Bronchial epithelial cell (primary cell): Measurements from ENCODE around the gene CATSPER1. TPM values are rescaled to one million over a fixed set of nuclear protein-coding genes. Genes with fewer than 3 reads are reported as not detected.
A peak's percentile ranks its signal among the peaks of the same experiment; 100 is the strongest.

ENCODE experiments used
- DNase-seq: peaks from one replicate; pipeline ENCODE4 v3.0.0-alpha.2; 2010; ENCODE audit warnings: low read depth
- FAIRE-seq: peaks from 2 replicates; lab custom pipeline; 2011; peaks lifted over from hg19 to GRCh38; lab: Jason Lieb, UNC
- H3K27me3 ChIP-seq: 2 replicates; pipeline ENCODE4 v1.5.1; 2011; ENCODE audit warnings: low read length; ENCODE audit not compliant: control insufficient read depth, insufficient read depth
- H3K36me3 ChIP-seq: 2 replicates; pipeline ENCODE4 v1.5.1; 2011; ENCODE audit warnings: low read length; ENCODE audit not compliant: control insufficient read depth, insufficient read depth
- H3K4me3 ChIP-seq: 2 replicates; pipeline ENCODE4 v1.5.1; 2011; ENCODE audit warnings: mild to moderate bottlenecking, low read depth, low read length, control low read depth
- total RNA-seq: library from RNA; depleted of rRNA; stranded (reverse); fragments of >200 nt; gene quantifications from 2 replicates; pipeline ENCODE4 v1.2.1, GENCODE V29; 2014
- TF ChIP-seq, protein P1 (sequence below): IDR thresholded peaks from 2 replicates; pipeline ENCODE4 v1.5.1; 2011; ENCODE audit warnings: mild to moderate bottlenecking, moderate library complexity, low read length, control low read depth, inconsistent platforms; ENCODE audit not compliant: insufficient read depth, severe bottlenecking

CATSPER1 gene
- total RNA-seq, 1 donor from 2014 or later: 0.26 TPM

DNA sequence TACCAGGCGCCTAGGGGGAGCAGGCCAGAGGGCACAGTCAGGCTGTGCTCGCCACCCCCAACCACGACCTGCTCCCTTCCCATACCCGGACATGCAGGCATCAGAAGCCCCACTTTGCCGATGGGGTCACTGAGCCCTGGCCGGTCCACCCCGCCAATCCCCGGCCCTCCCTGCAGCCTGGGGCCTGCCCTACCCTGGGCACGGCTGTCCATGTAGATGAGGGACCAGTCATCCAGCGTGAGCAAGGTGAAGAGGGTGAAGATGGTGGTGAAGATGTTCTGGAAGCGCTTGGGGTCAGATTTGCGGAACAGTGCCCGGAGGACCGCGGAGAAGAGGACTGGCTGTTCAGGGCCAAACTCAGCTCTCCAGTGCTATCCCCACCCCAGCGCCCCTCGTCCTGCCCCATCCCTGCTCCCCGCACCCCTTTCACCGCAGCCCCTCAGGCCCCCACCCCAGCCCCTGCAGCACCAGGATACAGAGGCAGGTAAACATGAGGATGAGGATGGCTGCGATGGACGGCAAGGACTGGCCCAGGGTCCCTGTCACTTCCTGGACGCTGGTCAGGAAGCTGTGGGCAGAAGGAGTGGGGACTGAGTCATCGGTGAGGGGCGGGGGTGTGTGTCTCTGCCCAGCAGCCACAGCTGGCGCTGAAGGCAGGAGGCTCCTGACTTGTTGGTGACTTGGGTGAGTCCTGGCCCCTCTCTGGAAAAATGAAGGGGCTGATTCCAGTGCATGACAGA is 5.5 kb downstream of the CATSPER1 start:
- no peak for FAIRE-seq
- Histone ChIP-seq H3K4me3 (no peak overlapping the region), H3K27me3 (no peaks in the 10 kb centered on the region), H3K36me3 (no peaks in the 10 kb centered on the region)
- TF ChIP-seq, protein P1, sequence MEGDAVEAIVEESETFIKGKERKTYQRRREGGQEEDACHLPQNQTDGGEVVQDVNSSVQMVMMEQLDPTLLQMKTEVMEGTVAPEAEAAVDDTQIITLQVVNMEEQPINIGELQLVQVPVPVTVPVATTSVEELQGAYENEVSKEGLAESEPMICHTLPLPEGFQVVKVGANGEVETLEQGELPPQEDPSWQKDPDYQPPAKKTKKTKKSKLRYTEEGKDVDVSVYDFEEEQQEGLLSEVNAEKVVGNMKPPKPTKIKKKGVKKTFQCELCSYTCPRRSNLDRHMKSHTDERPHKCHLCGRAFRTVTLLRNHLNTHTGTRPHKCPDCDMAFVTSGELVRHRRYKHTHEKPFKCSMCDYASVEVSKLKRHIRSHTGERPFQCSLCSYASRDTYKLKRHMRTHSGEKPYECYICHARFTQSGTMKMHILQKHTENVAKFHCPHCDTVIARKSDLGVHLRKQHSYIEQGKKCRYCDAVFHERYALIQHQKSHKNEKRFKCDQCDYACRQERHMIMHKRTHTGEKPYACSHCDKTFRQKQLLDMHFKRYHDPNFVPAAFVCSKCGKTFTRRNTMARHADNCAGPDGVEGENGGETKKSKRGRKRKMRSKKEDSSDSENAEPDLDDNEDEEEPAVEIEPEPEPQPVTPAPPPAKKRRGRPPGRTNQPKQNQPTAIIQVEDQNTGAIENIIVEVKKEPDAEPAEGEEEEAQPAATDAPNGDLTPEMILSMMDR: no peak
- DNase-seq: peak; percentile 67

DNA sequence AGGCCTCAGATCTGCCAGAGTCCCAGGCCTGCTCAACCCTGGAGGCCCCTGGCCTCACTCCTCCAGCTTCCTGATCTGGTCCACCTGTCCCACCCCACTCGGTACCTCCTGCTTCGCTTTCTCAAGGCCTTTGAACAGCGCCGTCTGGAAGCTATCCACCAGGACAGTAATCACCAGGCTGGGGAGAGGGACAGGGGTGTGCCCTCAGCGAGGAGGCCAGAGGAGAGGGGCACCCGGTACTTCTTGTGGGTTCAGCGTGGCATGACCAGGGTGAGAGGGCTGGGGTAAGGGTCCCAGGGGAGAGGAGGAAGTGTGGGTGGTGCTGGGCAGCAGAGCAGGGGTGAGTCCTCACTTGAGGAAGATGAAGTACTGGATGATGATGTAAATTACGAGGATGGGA is 6.1 kb downstream of the CATSPER1 start:
- FAIRE-seq (no peak), DNase-seq (no peak)
- TF ChIP-seq, protein P1: no peak
- Histone ChIP-seq H3K27me3 (no peaks in the 10 kb centered on the region), H3K4me3 (no peak overlapping the region), H3K36me3 (no peaks in the 10 kb centered on the region)

GRCh38 chr11:66017321-66017720 is 9.0 kb downstream of the CATSPER1 start:
- Histone ChIP-seq H3K36me3 (no peaks in the 10 kb centered on the region), H3K27me3 (no peaks in the 10 kb centered on the region), H3K4me3 (no peak overlapping the region)
- TF ChIP-seq, protein P1: no peak
- no peak for FAIRE-seq
- DNase-seq: no peak

DNA sequence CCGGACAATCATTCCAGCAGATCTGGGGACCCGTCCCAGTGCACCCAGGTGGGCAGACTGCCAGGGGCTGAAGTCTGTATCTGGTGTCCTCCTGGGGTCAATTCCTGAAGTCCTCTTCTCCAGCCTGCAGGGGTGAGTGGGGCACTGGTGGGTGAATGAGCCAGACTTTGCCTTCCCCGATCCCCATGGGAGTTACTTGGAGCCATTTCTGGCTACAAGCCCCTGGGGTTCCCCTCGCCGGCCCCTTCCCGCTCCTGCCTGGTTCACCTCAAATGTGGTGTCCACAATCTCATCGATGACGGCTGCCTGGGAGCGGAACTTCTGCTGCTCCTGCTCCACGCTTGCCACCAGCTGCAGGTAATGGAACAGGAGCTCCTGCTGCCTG is 9.5 kb downstream of the CATSPER1 start:
- FAIRE-seq (no peak), DNase-seq (no peak)
- TF ChIP-seq, protein P1: no peak
- Histone ChIP-seq H3K27me3 (no peaks in the 10 kb centered on the region), H3K4me3 (no peak overlapping the region), H3K36me3 (no peaks in the 10 kb centered on the region)

- no peak for FAIRE-seq
- TF ChIP-seq, protein P1: no peak
- H3K36me3 ChIP-seq: no peaks in the 10 kb centered on the region
- no peak for DNase-seq
- H3K4me3 ChIP-seq: no peak overlapping the region
- H3K27me3 ChIP-seq: no peaks in the 10 kb centered on the region
Measured at GRCh38 chr11:66015936-66016792, 10.1 kb downstream of the CATSPER1 start.
